Right atrium auricular region (tissue), 2 donors: ENCODE results near the gene TNIP1. TPM values are rescaled to one million over a fixed set of nuclear protein-coding genes. Genes with fewer than 3 reads are reported as not detected.

Experiments used
- DNase-seq: peaks from one replicate; pipeline ENCODE4 v3.0.0-alpha.2; 2019; ENCODE audit warnings: low spot score
- H3K27ac ChIP-seq, 2 donors: fragments of 200-600 bp; sonication (generic); 1 replicate in 1 of 2; 2 replicates in 1 of 2; pipeline ENCODE4 v1.5.1; 2016 to 2019
- H3K27me3 ChIP-seq, 2 donors: fragments of 200-600 bp; sonication (generic); one replicate each; pipeline versions ENCODE4 v1.5.1 to v1.6.0; 2017 to 2019
- H3K36me3 ChIP-seq: fragments of 200-600 bp; sonication (generic); one replicate; pipeline ENCODE4 v1.5.1; 2016
- H3K4me1 ChIP-seq, 2 donors: fragments of 200-600 bp; sonication (generic); one replicate each; pipeline versions ENCODE4 v1.5.1 to v1.6.0; 2017 to 2019
- H3K4me3 ChIP-seq, 2 donors: fragments of 200-600 bp; sonication (generic); 1 replicate in 1 of 2; 2 replicates in 1 of 2; pipeline ENCODE4 v1.5.1; 2017 to 2019; ENCODE audit warnings: mild to moderate bottlenecking in 1 of 2, moderate library complexity in 1 of 2
- H3K9me3 ChIP-seq, 2 donors: fragments of 200-600 bp; sonication (generic); one replicate each; pipeline ENCODE4 v1.5.1; 2019
- CTCF ChIP-seq, 2 donors: fragments of 200-600 bp; sonication (generic); IDR thresholded peaks; one replicate each; pipeline ENCODE4 v1.5.1; 2019; ENCODE audit warnings: antibody characterized with exemption in 2 of 2
- total RNA-seq, 2 donors: library from RNA; depleted of rRNA; stranded (reverse); fragments of >200 nt; gene quantifications; one replicate each; pipeline ENCODE4 v1.1.0, GENCODE V29; 2016

Gene TNIP1
- total RNA-seq, 2 donors from 2014 or later: 68.9 to 92.6 TPM

DNA sequence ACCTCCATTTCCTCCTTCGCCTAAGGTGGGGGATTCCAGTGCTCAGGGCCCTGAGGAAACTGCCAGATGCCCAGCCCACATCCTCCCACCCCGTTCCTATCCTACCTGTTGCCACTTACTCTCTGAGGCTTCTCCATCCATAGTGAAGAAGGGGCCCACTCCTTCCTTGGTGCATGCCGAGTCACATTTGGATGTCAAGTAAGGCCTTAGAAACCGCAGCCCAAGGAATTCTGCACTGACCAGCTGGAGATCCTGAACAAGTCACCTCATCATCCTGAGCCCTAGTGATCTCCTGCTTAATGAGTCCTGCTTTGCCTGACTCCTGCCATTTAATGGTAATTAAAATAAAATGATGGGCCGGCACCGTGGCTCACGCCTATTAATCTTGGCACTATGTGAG lies 6.7 kb upstream of the TNIP1 start:
- Histone ChIP-seq H3K4me1 (peaks cover 0 to 38% of the 10 kb centered on the region in 2 donors), H3K27ac (no peak overlapping the region), H3K9me3 (no peaks in the 10 kb centered on the region), H3K36me3 (no peaks in the 10 kb centered on the region), H3K4me3 (no peak overlapping the region), H3K27me3 (no peaks in the 10 kb centered on the region)
- DNase-seq: no peak
- no peak for TF ChIP-seq CTCF (IDR thresholded peaks at IDR 0.05)

GRCh38 chr5:151086905-151087360 lies 6.1 kb upstream of the TNIP1 start:
- peaks cover 0 to 43% of the 10 kb centered on the region in 2 donors for H3K4me1 ChIP-seq

DNA sequence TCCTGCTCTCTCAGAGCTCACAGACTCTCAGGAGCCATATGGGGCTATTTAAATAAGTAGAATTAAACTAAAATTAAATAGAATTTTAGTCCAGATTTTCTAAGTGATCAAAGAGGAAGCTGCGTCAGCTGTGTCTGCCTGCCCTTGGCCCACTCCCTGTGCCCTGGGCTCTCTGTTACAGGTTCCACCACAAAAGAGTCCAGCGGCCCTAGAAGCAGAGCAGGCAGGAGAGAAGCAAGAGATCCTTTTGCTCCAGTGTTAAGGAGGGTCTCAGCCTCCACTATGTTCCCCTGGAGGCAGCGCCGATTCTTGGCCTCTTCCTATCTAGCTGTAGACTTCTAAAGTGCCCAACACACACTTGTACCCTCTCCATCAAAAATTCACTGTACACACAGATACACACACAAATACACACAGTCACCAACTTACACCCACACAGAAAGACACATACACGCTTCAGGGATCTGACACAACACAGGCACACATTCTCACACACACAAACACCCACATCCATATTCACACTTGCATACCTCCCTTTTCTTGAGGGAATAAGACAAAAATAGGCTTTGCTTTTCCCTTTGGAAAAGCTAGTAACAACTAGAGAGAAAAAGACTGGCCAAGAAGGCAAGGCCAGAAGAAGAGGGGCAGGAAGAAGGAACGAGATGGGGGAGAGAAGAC lies 5.5 kb upstream of the TNIP1 start:
- peaks cover 0 to 48% of the 10 kb centered on the region in 2 donors for H3K4me1 ChIP-seq
- H3K27ac ChIP-seq: peak overlapping the region; percentile 73 to 74
- H3K4me3 ChIP-seq: no peak overlapping the region

More at GRCh38 chr5:151086905-151087360, 6.1 kb upstream of the TNIP1 start:
- no peak overlapping the region for H3K4me3 ChIP-seq
- H3K27me3 ChIP-seq: no peaks in the 10 kb centered on the region
- no peak for DNase-seq
- TF ChIP-seq CTCF (IDR thresholded peaks at IDR 0.05): no peak
- no peaks in the 10 kb centered on the region for H3K9me3 ChIP-seq
- no peak overlapping the region for H3K27ac ChIP-seq
- no peaks in the 10 kb centered on the region for H3K36me3 ChIP-seq

GRCh38 chr5:151085517-151086041 lies 4.7 kb upstream of the TNIP1 start:
- peak overlapping the region; percentile 73 to 74 for H3K27ac ChIP-seq
- H3K4me1 ChIP-seq: peaks cover 0 to 48% of the 10 kb centered on the region in 2 donors
- H3K27me3 ChIP-seq: no peaks in the 10 kb centered on the region
- H3K36me3 ChIP-seq: no peaks in the 10 kb centered on the region
- no peaks in the 10 kb centered on the region for H3K9me3 ChIP-seq
- TF ChIP-seq CTCF (IDR thresholded peaks at IDR 0.05): no peak
- H3K4me3 ChIP-seq: no peak overlapping the region
- peak; percentile 78 for DNase-seq

More for the DNA sequence above, 5.5 kb upstream of the TNIP1 start:
- no peak for TF ChIP-seq CTCF (IDR thresholded peaks at IDR 0.05)
- Histone ChIP-seq H3K36me3 (no peaks in the 10 kb centered on the region), H3K9me3 (no peaks in the 10 kb centered on the region), H3K27me3 (no peaks in the 10 kb centered on the region)
- no peak for DNase-seq

DNA sequence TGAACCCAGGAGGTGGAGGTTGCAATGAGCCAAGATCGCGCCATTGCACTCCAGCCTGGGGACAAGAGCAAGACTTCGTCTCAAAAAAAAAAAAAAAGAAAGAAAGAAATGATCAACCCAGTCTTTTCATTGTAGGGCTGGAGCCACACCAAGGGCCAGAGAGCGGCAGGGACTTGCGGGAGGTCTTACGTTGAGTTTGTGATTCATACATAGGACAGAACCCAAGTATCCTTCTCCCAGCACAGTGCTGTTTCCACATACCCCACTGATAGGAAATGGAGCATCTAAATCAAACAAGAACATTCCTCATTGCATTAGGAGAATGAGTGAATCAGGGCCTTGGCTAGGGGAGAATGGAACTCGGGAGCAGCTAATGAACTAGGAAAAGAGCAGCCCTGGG lies 3.5 kb upstream of the TNIP1 start:
- H3K27ac ChIP-seq: no peak overlapping the region
- TF ChIP-seq CTCF (IDR thresholded peaks at IDR 0.05): no peak
- DNase-seq: no peak
- no peaks in the 10 kb centered on the region for H3K9me3 ChIP-seq
- H3K4me3 ChIP-seq: no peak overlapping the region
- peaks cover 0 to 57% of the 10 kb centered on the region in 2 donors for H3K4me1 ChIP-seq
- no peaks in the 10 kb centered on the region for H3K27me3 ChIP-seq
- H3K36me3 ChIP-seq: no peaks in the 10 kb centered on the region
